Measurements from ENCODE around the gene DBP. TPM values are rescaled to one million over a fixed set of nuclear protein-coding genes. Genes with fewer than 3 reads are reported as not detected.

The DBP gene
- total RNA-seq, 2 donors from 2014 or later, result 14.3 to 52.7 TPM

DNA sequence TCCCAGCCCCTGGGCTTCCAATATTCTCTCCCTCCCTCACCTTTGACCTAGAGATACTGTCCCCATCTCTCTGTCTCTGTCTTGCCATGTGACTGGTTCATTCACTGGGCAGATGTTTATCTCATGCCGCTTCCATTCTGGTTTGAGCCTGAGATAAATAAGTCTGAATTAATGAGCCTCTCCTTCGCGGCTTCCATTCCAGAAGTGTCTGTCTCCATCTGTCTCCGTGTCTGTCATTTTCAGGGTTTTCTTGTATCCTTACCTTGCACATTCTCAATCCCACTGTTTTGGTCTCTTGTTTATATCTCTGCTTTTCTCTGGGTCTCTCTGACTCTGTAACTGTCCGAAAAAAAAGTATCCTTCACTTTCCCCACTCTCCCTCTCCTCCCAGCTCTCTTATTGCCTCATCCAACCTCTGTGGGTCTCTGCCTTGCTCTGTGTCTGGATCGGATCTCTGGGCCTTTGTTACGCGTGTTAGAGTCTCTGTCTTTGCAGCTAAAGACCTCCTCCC is 13.6 kb downstream of the DBP start:
- Histone ChIP-seq H3K4me1 (replicated peaks) (peaks cover 2% of the 10 kb centered on the region), H3K36me3 (no peaks in the 10 kb centered on the region), H3K27me3 (replicated peaks; ENCODE audit: insufficient read depth) (no peaks in the 10 kb centered on the region), H3K9me3 (no peaks in the 10 kb centered on the region), H3K4me3 (peak overlapping the region in 1 of 2 donors; percentile 49), H3K27ac (peak overlapping the region; percentile 65 to 71)
- intact Hi-C loops (cut with DNase I), result no loop called here
- WGBS, result 7% methylated on average over 8 of the region's 8 CpGs
- TF ChIP-seq POLR2AphosphoS5 (IDR thresholded peaks at IDR 0.05) (no peak), POLR2A (IDR thresholded peaks at IDR 0.05) (no peak)
- TF ChIP-seq, protein P1, sequence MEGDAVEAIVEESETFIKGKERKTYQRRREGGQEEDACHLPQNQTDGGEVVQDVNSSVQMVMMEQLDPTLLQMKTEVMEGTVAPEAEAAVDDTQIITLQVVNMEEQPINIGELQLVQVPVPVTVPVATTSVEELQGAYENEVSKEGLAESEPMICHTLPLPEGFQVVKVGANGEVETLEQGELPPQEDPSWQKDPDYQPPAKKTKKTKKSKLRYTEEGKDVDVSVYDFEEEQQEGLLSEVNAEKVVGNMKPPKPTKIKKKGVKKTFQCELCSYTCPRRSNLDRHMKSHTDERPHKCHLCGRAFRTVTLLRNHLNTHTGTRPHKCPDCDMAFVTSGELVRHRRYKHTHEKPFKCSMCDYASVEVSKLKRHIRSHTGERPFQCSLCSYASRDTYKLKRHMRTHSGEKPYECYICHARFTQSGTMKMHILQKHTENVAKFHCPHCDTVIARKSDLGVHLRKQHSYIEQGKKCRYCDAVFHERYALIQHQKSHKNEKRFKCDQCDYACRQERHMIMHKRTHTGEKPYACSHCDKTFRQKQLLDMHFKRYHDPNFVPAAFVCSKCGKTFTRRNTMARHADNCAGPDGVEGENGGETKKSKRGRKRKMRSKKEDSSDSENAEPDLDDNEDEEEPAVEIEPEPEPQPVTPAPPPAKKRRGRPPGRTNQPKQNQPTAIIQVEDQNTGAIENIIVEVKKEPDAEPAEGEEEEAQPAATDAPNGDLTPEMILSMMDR (IDR thresholded peaks at IDR 0.05), result no peak
- DNase-seq (ENCODE audit: low spot score), result no peak

DNA sequence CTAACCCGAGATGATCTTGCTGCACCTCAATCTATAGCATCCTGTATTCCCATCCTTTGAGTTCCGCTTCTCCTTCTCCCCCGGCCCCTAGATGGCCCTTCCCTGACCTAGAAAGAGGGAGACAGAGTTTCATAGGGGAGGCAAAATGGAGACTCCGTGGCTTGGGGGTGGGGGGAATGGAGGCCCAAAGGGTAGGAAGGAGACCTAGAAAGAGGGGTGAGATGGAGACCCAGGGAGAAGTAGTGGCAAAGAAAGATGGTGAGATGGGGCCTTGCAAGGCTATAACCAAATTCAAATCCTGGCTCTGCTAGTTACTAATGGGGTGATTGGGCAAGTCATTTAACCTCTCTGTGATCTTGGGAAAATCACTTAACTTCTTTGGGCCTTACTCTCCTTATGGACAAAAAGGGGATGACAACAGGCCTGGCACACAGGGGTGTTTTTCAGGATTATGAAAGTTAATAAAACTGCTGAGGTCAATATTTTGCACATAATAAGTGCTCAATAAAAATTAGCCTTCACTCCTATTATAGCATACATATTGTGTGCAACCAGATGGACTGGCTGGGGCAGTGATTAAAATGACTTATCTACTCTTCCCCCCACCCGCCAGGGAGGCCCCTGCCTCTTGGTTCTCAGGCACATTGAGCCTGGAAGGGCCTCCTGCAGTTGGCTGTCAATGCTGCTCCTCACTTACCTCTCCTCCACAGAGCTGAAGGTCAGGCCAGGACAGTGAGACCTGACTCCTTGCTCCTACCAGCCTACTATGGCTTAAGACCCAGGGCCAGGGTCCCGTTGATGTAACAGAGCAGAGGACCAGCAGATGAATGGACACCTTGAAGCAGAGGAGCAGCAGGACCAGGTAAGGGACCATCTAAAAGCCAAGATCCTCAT is 17.2 kb downstream of the DBP start:
- Histone ChIP-seq H3K9me3 (no peaks in the 10 kb centered on the region), H3K27ac (peak overlapping the region; percentile 88), H3K36me3 (peaks cover 16 to 21% of the 10 kb centered on the region in 2 donors), H3K4me1 (replicated peaks) (peaks cover 25% of the 10 kb centered on the region), H3K27me3 (replicated peaks; ENCODE audit: insufficient read depth) (no peaks in the 10 kb centered on the region), H3K4me3 (peak overlapping the region; percentile 83 to 89)
- no peak for DNase-seq (ENCODE audit: low spot score)
- WGBS, result 24% methylated on average over 6 of the region's 6 CpGs
- TF ChIP-seq, protein P1 (IDR thresholded peaks at IDR 0.05), result no peak
- no peak for TF ChIP-seq POLR2A (IDR thresholded peaks at IDR 0.05)
- TF ChIP-seq POLR2AphosphoS5 (IDR thresholded peaks at IDR 0.05), result no peak
- intact Hi-C loops (cut with DNase I), result no loop called here

GRCh38 chr19:48618916-48619691 is 18.1 kb downstream of the DBP start, which contains the start of the genes RPL18 and SPHK2:
RPL18 (minus strand) TSS chr19:48619178; CDS start chr19:48619143, 35 bp downstream.
SPHK2 (plus strand) TSS chr19:48619506; CDS start chr19:48620515, 1,009 bp downstream.
- TF ChIP-seq, protein P1 (IDR thresholded peaks at IDR 0.05), result peak in 2 of 4 experiments; percentile 7 to 33
- TF ChIP-seq POLR2A (IDR thresholded peaks at IDR 0.05) (peak; percentile 78), POLR2AphosphoS5 (IDR thresholded peaks at IDR 0.05) (peak; percentile 100)
- Histone ChIP-seq H3K4me1 (replicated peaks) (peaks cover 26% of the 10 kb centered on the region), H3K36me3 (peaks cover 16 to 21% of the 10 kb centered on the region in 2 donors), H3K4me3 (peak within 1 kb of the TSS; percentile 83 to 89), H3K27me3 (replicated peaks; ENCODE audit: insufficient read depth) (no peaks in the 10 kb centered on the region), H3K27ac (peak within 1 kb of the TSS; percentile 88), H3K9me3 (no peaks in the 10 kb centered on the region)
- WGBS, result under 1% methylated on average over 67 of the region's 69 CpGs
- intact Hi-C loops (cut with DNase I), result no loop called here
- DNase-seq (ENCODE audit: low spot score), result peak; percentile 99

DNA sequence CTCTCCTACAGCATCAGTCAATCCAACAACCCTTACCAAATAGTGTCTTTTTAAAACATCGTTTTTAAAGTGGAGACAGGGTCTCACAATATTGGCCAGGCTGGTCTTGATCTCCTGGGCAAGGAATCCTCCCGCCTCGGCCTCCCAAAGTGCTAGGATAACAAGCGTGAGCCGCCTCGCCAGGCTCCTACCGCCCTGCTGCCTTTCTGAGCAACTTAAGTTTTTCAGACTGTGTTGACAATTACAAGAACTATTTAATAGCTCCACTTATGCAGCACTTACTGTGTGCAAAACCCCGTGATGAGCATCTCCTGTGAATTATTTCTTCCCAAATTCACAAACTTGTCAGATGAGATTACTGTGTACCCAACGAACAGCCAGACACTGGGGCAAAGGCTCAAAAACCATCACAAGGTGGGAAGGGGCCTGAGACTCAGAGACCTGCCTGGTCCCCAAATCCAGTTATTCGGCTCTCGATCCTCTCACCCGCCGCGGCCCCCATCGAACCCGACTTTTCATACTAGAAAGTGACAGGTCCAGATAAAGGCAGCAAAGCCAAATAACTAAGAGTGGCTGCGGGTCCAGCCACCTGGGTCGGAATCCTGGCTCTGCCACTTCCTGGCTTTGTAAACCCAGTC is 18.8 kb downstream of the DBP start:
- TF ChIP-seq, protein P1 (IDR thresholded peaks at IDR 0.05), result no peak
- TF ChIP-seq POLR2A (IDR thresholded peaks at IDR 0.05) (no peak), POLR2AphosphoS5 (IDR thresholded peaks at IDR 0.05) (no peak)
- intact Hi-C loops (cut with DNase I), result no loop called here
- peaks cover 26% of the 10 kb centered on the region for H3K4me1 ChIP-seq (replicated peaks)
- H3K4me3 ChIP-seq, result peak overlapping the region; percentile 83 to 89
- peaks cover 16 to 21% of the 10 kb centered on the region in 2 donors for H3K36me3 ChIP-seq
- H3K27ac ChIP-seq, result peak overlapping the region; percentile 88
- no peaks in the 10 kb centered on the region for H3K9me3 ChIP-seq
- DNase-seq (ENCODE audit: low spot score), result no peak
- WGBS, result 2% methylated on average over 18 of the region's 18 CpGs
- no peaks in the 10 kb centered on the region for H3K27me3 ChIP-seq (replicated peaks; ENCODE audit: insufficient read depth)

Measured in prostate gland (tissue), 2 donors.